ENCODE results near the gene ADAM19. TPM values are rescaled to one million over a fixed set of nuclear protein-coding genes. Genes with fewer than 3 reads are reported as not detected.
A peak's percentile ranks its signal among the peaks of the same experiment; 100 is the strongest.

The ADAM19 gene
- total and polyA plus RNA-seq, 2 experiments from 2014 or later: 9.1 to 13.2 TPM

DNA sequence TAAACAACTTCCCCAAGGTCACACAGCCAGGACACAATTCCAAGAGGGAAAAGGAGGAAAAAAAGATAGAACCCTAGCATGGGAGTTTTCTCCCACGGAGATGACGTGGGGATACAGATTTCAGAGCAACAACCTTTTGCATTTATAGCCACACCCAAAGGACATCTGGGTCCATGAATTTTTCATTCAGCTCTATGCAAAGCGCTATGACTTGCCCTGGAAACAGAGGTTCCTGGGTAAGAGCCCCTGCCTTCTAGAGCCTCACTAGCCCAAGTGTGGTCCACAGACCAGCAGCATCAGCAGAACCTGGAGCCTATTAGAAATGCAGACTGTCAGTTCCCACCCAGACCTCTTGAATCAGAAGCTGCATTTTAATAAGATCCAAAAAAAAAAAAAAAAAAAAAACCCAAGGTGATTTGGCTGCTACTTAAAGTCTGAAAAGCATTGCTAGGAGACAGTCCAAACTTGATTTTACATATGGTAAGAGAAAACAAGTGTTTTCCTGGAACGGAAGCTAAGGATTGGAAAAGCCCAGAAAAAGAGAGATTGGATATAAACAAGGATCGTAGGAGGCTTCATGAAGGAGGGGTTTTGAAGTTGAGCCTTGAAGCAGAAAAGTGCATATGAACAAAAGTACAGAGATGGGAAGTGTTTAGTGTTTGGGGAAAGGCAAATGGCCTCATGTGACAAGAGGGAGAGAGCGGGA, 17.6 kb upstream of the ADAM19 start:
- no peaks in the 10 kb centered on the region for H3K36me3 Mint-ChIP-seq (ENCODE audit: low read depth)
- peak overlapping the region; percentile 83; the same call in 1 of the 2 replicates for H2AFZ ChIP-seq
- no peak for DNase-seq (ENCODE audit: low spot score)

More for the DNA sequence above, 17.6 kb upstream of the ADAM19 start:
- no peak overlapping the region for H3K4me3 Mint-ChIP-seq
- no peak for ATAC-seq
- Histone ChIP-seq H3K4me3 (no peak overlapping the region), H3K27me3 (ENCODE audit: insufficient read depth) (no peaks in the 10 kb centered on the region), H3K79me2 (replicated peaks; ENCODE audit: insufficient read depth) (no peaks in the 10 kb centered on the region), H3K27ac (ENCODE audit: low read depth) (no peak overlapping the region), H3K36me3 (ENCODE audit: insufficient read depth) (no peaks in the 10 kb centered on the region), H3K4me1 (ENCODE audit: insufficient read depth) (no peaks in the 10 kb centered on the region), H3K9me2 (ENCODE audit: insufficient read depth) (no peaks in the 10 kb centered on the region), H3K4me2 (no peak overlapping the region), H3F3A (replicated peaks; ENCODE audit: low read depth) (no peaks in the 10 kb centered on the region), H4K20me1 (replicated peaks; ENCODE audit: insufficient read depth) (no peaks in the 10 kb centered on the region)
- H3K4me1 Mint-ChIP-seq: no peaks in the 10 kb centered on the region; the same call in 1 of the 3 replicates
- H3K27me3 Mint-ChIP-seq (ENCODE audit: insufficient read depth, low read depth, poor library complexity): no peaks in the 10 kb centered on the region
- no peaks in the 10 kb centered on the region for H3K9me3 Mint-ChIP-seq
- TF ChIP-seq, protein P1, sequence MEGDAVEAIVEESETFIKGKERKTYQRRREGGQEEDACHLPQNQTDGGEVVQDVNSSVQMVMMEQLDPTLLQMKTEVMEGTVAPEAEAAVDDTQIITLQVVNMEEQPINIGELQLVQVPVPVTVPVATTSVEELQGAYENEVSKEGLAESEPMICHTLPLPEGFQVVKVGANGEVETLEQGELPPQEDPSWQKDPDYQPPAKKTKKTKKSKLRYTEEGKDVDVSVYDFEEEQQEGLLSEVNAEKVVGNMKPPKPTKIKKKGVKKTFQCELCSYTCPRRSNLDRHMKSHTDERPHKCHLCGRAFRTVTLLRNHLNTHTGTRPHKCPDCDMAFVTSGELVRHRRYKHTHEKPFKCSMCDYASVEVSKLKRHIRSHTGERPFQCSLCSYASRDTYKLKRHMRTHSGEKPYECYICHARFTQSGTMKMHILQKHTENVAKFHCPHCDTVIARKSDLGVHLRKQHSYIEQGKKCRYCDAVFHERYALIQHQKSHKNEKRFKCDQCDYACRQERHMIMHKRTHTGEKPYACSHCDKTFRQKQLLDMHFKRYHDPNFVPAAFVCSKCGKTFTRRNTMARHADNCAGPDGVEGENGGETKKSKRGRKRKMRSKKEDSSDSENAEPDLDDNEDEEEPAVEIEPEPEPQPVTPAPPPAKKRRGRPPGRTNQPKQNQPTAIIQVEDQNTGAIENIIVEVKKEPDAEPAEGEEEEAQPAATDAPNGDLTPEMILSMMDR (conservative IDR thresholded peaks at IDR 0.05; ENCODE audit: low read depth in 2 of 2): no peak
- TF ChIP-seq, protein P2, sequence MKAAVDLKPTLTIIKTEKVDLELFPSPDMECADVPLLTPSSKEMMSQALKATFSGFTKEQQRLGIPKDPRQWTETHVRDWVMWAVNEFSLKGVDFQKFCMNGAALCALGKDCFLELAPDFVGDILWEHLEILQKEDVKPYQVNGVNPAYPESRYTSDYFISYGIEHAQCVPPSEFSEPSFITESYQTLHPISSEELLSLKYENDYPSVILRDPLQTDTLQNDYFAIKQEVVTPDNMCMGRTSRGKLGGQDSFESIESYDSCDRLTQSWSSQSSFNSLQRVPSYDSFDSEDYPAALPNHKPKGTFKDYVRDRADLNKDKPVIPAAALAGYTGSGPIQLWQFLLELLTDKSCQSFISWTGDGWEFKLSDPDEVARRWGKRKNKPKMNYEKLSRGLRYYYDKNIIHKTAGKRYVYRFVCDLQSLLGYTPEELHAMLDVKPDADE (IDR thresholded peaks at IDR 0.05): no peak
- TF ChIP-seq, protein P3, sequence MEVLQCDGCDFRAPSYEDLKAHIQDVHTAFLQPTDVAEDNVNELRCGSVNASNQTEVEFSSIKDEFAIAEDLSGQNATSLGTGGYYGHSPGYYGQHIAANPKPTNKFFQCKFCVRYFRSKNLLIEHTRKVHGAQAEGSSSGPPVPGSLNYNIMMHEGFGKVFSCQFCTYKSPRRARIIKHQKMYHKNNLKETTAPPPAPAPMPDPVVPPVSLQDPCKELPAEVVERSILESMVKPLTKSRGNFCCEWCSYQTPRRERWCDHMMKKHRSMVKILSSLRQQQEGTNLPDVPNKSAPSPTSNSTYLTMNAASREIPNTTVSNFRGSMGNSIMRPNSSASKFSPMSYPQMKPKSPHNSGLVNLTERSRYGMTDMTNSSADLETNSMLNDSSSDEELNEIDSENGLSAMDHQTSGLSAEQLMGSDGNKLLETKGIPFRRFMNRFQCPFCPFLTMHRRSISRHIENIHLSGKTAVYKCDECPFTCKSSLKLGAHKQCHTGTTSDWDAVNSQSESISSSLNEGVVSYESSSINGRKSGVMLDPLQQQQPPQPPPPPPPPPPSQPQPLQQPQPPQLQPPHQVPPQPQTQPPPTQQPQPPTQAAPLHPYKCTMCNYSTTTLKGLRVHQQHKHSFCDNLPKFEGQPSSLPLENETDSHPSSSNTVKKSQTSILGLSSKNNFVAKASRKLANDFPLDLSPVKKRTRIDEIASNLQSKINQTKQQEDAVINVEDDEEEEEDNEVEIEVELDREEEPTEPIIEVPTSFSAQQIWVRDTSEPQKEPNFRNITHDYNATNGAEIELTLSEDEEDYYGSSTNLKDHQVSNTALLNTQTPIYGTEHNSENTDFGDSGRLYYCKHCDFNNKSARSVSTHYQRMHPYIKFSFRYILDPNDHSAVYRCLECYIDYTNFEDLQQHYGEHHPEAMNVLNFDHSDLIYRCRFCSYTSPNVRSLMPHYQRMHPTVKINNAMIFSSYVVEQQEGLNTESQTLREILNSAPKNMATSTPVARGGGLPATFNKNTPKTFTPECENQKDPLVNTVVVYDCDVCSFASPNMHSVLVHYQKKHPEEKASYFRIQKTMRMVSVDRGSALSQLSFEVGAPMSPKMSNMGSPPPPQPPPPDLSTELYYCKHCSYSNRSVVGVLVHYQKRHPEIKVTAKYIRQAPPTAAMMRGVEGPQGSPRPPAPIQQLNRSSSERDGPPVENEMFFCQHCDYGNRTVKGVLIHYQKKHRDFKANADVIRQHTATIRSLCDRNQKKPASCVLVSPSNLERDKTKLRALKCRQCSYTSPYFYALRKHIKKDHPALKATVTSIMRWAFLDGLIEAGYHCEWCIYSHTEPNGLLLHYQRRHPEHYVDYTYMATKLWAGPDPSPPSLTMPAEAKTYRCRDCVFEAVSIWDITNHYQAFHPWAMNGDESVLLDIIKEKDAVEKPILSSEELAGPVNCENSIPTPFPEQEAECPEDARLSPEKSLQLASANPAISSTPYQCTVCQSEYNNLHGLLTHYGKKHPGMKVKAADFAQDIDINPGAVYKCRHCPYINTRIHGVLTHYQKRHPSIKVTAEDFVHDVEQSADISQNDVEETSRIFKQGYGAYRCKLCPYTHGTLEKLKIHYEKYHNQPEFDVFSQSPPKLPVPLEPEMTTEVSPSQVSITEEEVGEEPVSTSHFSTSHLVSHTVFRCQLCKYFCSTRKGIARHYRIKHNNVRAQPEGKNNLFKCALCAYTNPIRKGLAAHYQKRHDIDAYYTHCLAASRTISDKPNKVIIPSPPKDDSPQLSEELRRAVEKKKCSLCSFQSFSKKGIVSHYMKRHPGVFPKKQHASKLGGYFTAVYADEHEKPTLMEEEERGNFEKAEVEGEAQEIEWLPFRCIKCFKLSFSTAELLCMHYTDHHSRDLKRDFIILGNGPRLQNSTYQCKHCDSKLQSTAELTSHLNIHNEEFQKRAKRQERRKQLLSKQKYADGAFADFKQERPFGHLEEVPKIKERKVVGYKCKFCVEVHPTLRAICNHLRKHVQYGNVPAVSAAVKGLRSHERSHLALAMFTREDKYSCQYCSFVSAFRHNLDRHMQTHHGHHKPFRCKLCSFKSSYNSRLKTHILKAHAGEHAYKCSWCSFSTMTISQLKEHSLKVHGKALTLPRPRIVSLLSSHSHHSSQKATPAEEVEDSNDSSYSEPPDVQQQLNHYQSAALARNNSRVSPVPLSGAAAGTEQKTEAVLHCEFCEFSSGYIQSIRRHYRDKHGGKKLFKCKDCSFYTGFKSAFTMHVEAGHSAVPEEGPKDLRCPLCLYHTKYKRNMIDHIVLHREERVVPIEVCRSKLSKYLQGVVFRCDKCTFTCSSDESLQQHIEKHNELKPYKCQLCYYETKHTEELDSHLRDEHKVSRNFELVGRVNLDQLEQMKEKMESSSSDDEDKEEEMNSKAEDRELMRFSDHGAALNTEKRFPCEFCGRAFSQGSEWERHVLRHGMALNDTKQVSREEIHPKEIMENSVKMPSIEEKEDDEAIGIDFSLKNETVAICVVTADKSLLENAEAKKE (CRISPR knock-in tag; IDR thresholded peaks at IDR 0.05): no peak
- TF ChIP-seq POLR2AphosphoS5 (IDR thresholded peaks at IDR 0.05; ENCODE audit: low read depth) (no peak), CREB1 (CRISPR knock-in tag; IDR thresholded peaks at IDR 0.05; ENCODE audit: low read depth) (no peak), NANOG (IDR thresholded peaks at IDR 0.05; ENCODE audit: borderline replicate concordance) (no peak), JUNB (IDR thresholded peaks at IDR 0.05; ENCODE audit: unreplicated experiment) (no peak), ZNF114 (CRISPR knock-in tag; IDR thresholded peaks at IDR 0.05) (no peak), REST (IDR thresholded peaks at IDR 0.05; ENCODE audit: unreplicated experiment) (no peak), ZNF331 (CRISPR knock-in tag; IDR thresholded peaks at IDR 0.05; ENCODE audit: low read depth) (no peak), EZH2 (IDR thresholded peaks at IDR 0.05; ENCODE audit: low read depth, unreplicated experiment) (no peak)
- no peak overlapping the region for H3K27ac Mint-ChIP-seq

Measured in GM23338 (cell line).